Anterior cingulate cortex (tissue), 58 donors: ENCODE measurements around the gene FUT2.
"Not testable (repeated sequence)": the region's sequence is repeated elsewhere in the genome, so short reads cannot be mapped to it uniquely, and the experiment has no call there.

Experiments used
- DNase-seq, 58 donors: peaks; one replicate each; lab custom pipeline; 2025; lab: John Stamatoyannopoulos, UW

FUT2 gene

GRCh38 chr19:48669903-48670668, 25.7 kb upstream of the FUT2 start:
- DNase-seq, result no peak

GRCh38 chr19:48670699-48671445, 24.9 kb upstream of the FUT2 start:
- no peak for DNase-seq

GRCh38 chr19:48671446-48671995, 24.2 kb upstream of the FUT2 start:
- no peak for DNase-seq

GRCh38 chr19:48672994-48673393, 22.8 kb upstream of the FUT2 start, which contains the start of gene NTN5:
Gene NTN5, minus strand, starts transcription at chr19:48673017. Its CDS starts 2,031 bp downstream, at chr19:48670986.
- DNase-seq, result no peak

GRCh38 chr19:48673436-48674100, 22.2 kb upstream of the FUT2 start:
- DNase-seq, result no peak

- DNase-seq, result no peak
These were observed 21.5 kb upstream of the FUT2 start for GRCh38 chr19:48674216-48674809.

GRCh38 chr19:48674921-48675824, 20.6 kb upstream of the FUT2 start:
- DNase-seq, result peak; percentile 19 to 90 (median 74)

- DNase-seq, result no peak
These were observed 19.3 kb upstream of the FUT2 start for GRCh38 chr19:48676487-48676886.

GRCh38 chr19:48676887-48677286, 18.9 kb upstream of the FUT2 start:
- no peak for DNase-seq

- DNase-seq, result no peak
These were observed 17.6 kb upstream of the FUT2 start for GRCh38 chr19:48678201-48678600.

GRCh38 chr19:48680006-48680405, 15.8 kb upstream of the FUT2 start:
- not testable (repeated sequence) for DNase-seq

GRCh38 chr19:48680436-48681126, 15.2 kb upstream of the FUT2 start:
- no peak for DNase-seq

GRCh38 chr19:48681127-48681470, 14.7 kb upstream of the FUT2 start:
- DNase-seq, result peak in 35 of 58 donors; percentile 3 to 73 (median 29)

GRCh38 chr19:48683349-48683748, 12.4 kb upstream of the FUT2 start:
- peak in 56 of 58 donors; percentile 10 to 78 (median 54) for DNase-seq

GRCh38 chr19:48685583-48685982, 10.2 kb upstream of the FUT2 start:
- DNase-seq, result no peak

- peak in 3 of 58 donors; percentile 8 to 15 (median 15) for DNase-seq
These were observed 9.7 kb upstream of the FUT2 start for GRCh38 chr19:48686088-48686487.

GRCh38 chr19:48686637-48687036, 9.1 kb upstream of the FUT2 start:
- not testable (repeated sequence) for DNase-seq

- no peak for DNase-seq
These were observed 8.0 kb upstream of the FUT2 start for GRCh38 chr19:48687776-48688175.

- DNase-seq, result peak in 2 of 58 donors; percentile 7 to 33
These were observed 6.3 kb upstream of the FUT2 start for GRCh38 chr19:48689449-48689848.
